Gastroesophageal sphincter (tissue), 3 donors: ENCODE data around the gene SEMA3C.

ENCODE experiments used
- CTCF ChIP-seq, 4 experiments: fragments of 200-600 bp in 2 of 4; fragments of 450-650 bp in 2 of 4; sonication (generic) in 1 of 4; IDR thresholded peaks; one replicate each; pipeline ENCODE4 v1.5.1; 2017 to 2019; ENCODE audit warnings: antibody characterized with exemption in 4 of 4, mild to moderate bottlenecking in 2 of 4, moderate library complexity in 2 of 4
- POLR2A ChIP-seq, 2 donors: fragments of 450-650 bp; IDR thresholded peaks; one replicate each; pipeline ENCODE4 v1.6.1; 2017; ENCODE audit warnings: antibody characterized with exemption in 2 of 2, mild to moderate bottlenecking in 2 of 2, moderate library complexity in 1 of 2
- POLR2AphosphoS5 ChIP-seq: sonication (generic); formaldehyde crosslinking; IDR thresholded peaks from one replicate; pipeline ENCODE4 v1.6.1; 2017; ENCODE audit warnings: antibody characterized with exemption

GRCh38 chr7:80839855-80840254, 79.0 kb downstream of the SEMA3C start:
- no peak for TF ChIP-seq CTCF (IDR thresholded peaks at IDR 0.05)
- TF ChIP-seq POLR2AphosphoS5 = no peak
- TF ChIP-seq POLR2A (IDR thresholded peaks at IDR 0.05) = no peak
